NCI-H82 treated with DMSO at 0.1 percent for 48 hours (cell line): Measurements from ENCODE around the gene CNDP1.
"Not testable (repeated sequence)": the region's sequence is repeated elsewhere in the genome, so short reads cannot be mapped to it uniquely, and the experiment has no call there.

Source experiments
- DNase-seq: peaks from one replicate; lab custom pipeline; 2025; ENCODE audit not compliant: unreplicated experiment; lab: John Stamatoyannopoulos, UW

Gene CNDP1

DNA sequence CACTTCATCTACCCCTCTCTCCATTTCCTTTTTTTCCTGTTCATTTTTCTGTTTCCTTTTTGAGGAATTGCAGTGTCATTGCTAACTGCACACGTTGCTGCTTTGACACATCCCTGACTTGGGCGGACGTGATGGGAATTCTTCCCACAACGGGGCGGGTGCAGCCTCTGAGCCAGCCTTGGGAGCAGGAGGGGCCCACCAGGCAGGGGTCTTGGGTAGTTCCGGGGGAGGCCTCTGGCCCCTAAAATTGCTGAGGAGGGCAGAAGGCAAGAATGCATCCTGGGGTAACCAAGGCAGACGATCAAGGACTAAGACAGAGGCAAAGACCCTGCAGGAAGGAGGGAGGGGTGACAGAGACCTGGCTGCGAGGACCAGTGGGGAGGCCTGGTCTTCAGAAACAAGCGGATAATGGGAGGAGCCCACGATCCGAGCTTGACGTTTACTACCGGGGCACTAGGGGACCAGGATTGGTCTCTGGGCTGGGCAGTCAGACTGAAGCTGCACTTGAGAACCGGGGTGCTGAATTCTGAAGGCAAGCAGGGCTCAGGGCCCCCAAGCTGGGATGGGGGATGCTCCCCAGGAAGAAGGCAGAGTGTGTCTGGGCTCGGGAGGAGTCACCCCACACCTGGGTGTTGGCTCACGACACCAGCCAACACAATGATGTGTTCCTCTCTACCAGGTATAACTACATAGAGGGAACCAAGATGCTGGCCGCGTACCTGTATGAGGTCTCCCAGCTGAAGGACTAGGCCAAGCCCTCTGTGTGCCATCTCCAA, 14.8 kb upstream of the CNDP1 start:
- no peak for DNase-seq

DNA sequence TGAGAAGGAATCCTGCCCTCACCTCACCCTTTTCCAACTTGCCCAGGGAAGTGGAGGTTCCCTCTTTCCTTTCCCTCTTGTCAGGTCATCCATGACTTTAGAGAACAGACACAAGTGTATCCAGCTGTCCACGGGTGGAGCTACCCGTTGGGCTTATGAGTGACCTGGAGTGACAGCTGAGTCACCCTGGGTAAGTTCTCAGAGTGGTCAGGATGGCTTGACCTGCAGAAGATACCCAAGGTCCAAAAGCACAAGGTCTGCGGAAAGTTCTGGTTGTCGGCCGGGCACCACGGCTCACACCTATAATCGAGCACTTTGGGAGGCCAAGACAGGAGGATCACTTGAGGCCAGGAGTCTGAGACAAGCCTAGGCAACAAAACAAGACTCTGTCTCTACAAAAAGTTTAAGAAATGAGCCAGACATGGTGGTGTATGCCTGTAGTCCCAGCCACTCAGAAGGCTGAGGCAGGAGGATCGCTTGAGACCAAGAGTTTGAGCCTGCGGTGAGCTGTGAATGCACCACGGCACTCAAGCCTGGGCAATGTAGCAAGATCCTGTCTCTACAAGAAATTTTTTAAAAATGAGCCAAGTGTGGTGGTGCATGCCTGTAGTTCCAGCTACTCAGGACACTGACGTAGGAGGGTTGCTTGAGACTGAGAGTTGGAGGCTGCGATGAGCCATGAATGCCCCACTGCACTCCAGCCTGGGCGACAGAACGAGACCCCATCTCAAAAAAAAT, 14.0 kb upstream of the CNDP1 start:
- no peak for DNase-seq

DNA sequence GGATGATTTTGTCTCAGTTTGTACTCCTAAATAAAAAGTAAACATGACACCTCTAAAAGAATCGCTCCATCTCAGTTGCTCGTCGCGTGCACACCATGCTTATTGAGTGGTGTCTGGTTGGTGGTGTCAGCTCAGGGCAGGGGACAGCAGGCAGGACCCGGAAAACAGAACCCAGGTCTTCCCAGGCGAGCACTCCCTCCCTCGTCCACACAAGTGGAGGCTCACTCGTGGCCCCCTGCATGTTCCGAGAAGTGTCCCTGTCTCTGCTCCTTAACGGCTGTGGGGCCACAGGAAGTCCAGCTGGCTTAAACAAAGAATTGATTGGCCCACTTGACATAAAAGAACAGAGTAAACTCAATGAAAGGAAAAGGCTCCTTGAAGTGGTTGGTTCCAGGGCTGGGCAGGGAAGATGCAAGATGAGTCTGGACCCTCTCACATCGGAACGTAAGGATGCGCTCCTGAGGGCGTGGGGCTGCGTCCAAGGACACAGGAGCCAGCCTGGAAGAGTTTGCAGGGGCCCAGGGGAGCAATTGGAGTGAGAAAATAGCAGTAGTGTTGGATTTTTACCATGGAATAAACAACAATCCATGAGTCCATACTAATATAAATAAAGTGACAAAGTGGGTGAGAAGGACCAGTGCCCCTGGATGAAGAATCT, 13.1 kb upstream of the CNDP1 start:
- DNase-seq = no peak

DNA sequence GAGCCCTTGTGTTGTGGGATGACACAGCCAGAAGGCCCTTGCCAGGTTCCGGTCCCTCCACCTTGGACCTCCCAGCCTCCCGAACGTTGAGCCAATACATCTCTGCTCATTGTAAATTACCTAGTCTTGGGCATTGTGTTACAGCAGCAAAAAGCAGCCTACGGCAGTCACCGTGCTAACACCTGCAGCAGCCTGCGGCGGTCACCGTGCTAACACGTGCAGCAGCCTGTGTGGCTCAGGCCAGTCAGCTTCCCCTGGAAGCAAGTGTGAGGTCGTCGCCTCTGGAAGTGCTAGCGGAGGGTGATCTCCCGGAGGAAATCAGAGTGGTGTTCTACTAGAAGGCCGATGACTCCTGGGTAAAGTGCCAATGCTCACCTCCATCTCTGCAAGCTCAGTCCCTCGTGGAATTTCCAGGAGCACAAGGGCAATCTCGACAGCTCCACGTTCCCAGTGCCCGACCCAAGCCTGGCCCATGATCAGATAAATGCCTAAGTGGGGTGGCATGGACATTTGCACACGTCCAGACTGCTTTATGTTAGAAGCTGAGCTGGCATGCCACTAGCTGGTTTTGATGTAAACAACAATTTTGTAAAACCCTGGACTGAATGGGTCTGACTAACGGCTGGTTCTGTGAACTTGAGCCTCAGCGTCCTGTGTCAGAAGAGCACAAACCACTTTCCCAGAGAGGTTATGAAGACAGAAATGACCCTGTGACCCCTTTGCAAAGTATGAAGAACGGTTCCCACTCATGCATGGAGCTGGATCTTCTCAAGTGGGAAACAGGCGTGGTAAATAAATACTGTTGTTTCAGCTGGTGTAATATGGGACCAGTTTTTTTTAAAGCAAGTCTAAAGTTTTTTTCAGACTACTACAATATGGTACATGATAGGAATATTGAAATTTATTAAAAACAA, 11.4 kb upstream of the CNDP1 start:
- no peak for DNase-seq

DNA sequence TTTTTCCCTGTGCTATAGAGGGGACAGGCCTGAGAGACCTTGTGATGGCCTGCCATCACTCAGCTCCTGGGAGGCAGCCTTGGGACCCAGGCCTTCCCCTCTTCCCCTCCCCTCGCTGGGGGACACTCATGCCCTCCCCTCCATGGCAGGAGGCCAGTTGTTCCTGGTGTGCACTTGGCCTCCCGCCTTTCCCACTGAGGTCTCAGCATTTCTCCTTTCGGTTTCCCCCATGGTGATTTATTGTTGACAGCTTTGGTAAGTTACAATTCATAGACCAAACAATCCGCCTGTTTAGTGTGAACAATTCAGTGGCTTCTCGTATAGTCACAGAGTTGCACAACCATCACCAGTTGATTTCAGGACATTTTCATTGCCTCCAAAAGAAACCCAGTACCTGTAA, 10.2 kb upstream of the CNDP1 start:
- DNase-seq = no peak

DNA sequence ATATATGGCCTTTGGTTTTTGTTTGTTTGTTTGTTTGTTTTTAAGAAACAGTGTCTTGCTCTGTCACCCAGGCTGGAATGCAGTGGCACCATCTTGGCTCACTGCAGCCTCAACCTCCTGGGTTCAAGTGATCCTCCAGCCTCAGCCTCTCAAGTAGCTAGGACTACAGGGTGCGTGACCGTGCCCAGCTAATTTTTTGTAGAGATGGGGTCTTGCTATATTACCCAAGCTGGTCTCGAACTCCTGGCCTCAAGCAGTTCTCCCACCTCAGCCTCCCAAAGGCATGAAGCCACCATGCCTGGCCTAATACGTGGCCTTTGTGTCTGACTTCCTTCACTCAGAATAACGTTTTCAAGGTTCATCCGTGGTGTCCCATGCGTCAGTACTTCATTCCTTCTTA, 9.4 kb upstream of the CNDP1 start:
- DNase-seq = not testable (repeated sequence)

DNA sequence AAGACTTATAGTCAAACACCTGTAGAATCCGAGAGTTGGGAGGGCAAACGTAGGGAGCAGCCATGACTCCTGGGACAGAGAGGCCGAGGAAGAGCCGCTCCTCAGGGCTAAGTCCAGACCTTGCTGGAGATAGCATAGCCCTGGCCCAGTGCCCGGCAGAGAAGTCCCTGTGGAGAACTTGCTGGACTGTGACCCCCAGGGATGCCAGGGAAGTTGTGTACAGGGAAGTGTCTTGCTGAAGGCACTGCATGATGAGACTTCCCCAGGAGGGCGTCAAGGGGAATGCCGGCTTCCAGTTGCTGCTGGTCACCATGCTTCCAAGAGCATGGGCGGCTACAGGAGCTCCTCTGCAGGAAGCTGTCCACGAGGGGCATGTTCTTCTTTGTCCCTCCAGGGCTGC, 8.6 kb upstream of the CNDP1 start:
- no peak for DNase-seq

DNA sequence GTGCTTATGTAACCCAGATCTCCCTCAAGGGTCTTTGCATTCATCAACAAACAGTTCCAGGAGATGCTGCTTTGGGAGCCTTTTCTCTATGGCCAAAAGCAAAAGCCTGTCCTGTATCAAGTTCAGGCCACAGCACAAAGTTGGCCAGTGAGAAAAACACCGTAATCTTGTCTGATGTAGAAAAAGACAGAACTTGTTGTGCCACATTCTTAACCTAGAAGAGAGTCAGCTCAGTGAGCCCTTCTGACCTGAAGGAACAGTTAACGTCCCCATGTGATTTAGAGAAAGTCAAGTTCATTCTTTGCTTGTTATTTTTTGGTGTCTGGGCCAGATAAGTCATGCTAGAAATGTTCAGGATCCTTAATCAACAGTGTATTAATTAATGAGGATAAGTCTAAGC, 7.8 kb upstream of the CNDP1 start:
- DNase-seq = no peak

DNA sequence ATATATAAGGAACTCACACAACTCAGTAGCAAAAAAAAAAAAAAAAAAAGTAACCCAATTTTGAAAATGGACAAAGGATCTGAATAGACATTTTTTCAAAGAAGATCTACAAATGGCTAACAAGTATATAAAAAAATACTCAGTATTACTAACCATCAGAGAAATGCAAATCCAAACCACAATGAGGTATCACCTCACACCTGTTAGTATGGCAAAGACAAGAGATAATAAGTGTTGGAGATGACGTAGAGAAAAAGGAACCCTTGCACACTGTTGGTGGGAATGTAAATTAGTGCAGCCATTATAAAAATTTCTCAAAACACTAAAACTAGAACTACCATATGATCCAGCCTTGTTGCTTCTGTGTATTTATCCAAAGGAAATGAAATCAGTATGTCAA, 5.8 kb upstream of the CNDP1 start:
- DNase-seq = no peak

DNA sequence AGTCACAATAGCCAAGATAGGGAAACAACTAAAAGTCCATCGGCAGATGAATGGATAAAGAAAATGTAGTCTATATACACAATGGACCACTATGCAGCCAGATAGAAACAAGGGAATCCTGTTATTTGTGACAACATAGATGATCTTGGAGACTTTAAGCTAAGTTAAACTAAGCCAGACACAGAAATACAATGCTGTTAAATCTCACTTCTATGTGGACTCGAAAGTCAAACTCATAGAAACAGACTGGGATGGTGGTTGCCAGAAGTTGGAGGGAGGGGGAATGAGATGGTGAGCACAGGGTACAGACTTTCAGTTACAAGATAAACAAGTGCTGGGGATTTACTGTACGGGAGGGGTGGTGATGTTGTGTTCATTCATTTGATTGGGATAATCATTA, 5.4 kb upstream of the CNDP1 start:
- DNase-seq = no peak

DNA sequence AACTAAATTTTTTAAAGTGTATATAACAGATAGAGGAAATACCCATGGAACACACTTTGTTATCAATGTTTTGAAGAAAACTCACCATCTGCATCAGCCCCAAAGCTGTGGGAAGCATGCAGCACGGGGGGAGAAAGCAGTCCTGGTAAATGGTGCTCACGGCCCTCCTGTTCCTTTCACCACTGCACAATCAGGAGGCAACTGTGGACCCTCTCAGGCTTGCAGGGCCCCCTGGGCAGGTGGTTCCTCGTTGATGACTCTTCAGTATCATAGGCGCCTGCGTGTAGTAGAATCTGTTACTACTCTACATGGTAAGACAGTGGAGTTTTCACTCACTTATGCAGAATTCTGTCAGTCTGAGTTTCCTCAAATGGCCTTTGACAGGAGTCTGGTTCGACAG, 4.9 kb upstream of the CNDP1 start:
- no peak for DNase-seq

DNA sequence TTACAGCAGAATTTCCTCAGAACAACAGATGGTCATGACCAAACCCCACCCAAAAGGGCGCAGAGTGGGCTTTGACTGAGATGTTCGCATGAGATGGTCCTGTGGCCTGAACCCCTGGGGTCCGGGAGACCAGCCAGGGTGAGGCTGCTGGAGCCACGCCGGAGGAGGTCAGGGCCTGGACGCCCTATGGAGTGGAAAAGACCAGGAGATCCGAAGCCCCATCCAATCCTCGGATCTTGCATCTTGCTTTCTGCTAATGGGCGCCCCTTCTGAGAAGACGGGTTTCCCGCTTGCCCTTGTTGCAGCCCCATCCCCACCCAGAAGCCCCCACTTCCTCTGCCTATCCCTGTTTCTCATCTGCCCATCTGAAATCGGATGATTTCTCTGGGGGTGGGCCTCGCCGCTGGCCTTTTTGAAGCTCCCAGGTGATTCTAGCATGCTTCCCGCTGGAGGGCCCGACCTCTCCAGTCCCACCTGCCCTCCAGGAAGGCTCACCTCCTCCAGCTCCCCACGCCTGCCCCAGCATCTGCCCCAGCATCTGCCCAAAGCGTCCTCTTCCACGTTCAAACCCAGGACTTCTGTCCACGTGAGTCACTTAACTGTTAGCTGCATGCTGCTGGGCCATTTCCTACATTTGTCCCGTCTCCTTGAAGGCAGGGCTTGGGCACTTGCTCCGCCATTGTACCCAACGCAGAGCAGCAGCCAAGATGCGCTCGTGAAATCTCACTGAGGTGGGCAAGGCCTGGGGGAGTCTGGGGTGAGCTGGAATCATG, 4.3 kb upstream of the CNDP1 start:
- no peak for DNase-seq

DNA sequence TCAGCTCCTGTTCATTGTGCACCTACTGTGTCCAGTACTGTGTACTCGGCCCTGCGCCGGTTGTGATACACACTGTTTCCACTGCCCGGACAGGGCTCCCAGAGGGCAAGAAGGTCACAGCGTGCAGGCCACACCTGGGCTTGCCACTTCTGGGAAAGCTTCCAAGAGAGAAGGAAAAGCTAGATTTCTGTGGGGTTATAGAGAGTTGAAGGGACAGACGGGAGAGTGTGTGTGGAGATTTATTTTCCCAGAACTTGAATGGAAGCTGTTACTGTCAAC, 3.8 kb upstream of the CNDP1 start:
- DNase-seq = no peak

DNA sequence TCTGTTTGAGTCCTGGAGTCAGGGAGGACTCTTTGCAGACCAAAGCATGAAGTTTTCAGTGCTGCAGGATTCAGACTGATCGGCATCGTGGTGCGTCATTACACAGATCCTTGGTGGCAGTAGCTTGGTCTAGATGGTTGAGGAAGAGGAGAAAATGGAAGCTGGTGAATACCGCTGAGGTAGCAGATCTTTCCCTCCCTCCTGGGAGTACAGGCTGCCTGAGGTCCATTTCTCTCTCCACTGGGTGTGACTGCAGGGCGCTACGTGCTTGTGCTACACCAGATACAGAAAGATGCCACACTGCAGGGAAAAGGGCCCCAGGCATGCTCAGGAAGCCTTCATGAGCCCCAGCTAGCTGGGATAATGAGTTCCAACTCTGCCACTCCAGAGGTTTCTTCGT, 3.3 kb upstream of the CNDP1 start:
- DNase-seq = no peak

DNA sequence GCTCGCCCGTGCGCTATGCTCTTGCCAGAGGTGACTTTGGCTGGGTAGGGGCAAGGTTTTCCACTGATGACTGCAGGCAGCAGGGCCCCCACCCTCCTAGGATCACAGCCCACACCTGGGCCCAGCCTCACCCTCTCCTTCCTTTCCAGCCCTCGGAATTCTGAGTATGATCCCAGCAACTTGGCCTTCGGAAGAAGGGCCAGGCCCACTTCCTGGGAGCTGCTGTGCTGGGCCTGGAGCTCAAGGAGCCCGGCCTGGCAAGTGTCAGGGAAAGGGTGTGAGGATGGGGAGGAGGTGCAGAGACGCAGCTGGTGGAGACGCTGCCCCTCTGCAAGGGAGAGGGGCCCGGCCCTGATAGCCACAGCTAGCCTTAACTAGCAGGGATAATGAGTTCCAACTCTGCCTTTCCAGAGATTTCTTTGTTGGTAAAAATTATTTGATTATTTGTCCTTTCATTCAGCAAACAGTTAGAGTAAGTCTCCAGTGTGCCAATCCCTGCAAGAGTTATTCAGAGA, 1.7 kb upstream of the CNDP1 start:
- DNase-seq = no peak

DNA sequence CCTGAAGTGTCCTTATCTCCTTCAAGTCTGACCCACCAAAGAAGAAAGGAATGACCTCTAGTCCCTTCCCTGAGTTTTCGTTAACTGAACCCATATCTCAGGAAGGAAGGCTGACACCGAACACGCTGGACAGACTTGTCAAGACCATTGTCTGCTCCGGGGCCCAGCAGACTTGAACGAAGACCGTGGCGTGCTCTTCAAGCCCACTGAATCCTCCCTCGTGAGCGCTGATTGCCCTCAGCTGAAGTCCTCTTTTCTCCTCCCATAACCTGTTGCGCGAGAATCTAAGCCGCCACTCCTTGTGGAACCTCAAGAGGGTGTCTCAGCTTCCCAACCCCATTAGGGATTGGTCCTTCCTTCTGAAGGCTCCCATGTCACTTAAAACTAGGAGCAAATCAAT, 634 bp upstream of the CNDP1 start:
- no peak for DNase-seq

DNA sequence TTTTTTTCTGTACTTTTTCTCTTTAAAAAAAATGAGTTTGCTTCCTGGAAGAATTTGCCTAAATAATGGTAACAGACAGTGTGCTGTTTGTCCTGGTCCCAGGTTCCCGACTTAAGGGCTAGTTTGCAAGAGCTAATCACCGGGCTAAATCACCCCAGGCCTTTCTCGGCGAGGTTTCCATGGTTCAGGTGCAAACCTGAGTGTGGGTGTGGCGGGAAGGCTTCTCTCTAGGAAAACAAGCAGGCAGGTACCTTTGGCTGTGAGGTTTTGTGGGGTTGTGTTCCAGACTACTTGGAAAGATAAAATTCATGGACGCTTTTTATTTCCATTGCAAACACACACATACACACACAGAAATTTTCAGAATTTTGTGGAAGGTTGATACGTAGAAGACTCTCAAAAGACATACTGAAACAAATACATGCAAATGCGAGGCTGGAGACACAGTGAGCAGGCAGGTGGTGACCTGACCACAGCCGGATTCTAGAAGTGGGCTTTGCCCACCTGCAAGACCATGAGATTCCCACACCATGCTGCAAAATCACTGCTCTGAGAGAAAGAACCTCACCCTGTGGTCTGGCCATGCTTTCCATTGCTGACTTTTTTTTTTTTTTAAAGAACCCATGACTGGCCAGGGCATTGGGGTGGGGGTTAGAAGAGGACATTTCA, 815 bp downstream of the CNDP1 start:
- no peak for DNase-seq

DNA sequence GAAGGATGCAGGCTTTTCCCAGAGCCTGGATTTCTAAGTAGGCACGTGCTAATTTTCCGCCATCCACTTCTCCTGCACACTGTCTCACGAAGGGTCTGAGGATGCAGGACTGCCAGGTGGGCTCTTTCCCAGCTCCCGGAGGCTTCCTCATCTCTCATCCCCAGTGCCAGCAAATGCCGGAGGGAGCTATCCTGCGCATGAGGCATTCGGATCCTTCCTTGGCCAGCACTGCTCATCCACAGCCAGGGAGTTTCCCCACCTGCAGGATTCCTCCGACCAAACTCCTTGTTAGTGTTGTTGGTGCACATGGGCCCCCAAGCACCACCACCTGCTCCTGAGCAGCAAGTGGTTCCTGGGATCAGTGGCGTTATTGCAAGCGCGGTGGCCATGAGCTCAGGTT, 5.0 kb downstream of the CNDP1 start:
- DNase-seq = no peak

DNA sequence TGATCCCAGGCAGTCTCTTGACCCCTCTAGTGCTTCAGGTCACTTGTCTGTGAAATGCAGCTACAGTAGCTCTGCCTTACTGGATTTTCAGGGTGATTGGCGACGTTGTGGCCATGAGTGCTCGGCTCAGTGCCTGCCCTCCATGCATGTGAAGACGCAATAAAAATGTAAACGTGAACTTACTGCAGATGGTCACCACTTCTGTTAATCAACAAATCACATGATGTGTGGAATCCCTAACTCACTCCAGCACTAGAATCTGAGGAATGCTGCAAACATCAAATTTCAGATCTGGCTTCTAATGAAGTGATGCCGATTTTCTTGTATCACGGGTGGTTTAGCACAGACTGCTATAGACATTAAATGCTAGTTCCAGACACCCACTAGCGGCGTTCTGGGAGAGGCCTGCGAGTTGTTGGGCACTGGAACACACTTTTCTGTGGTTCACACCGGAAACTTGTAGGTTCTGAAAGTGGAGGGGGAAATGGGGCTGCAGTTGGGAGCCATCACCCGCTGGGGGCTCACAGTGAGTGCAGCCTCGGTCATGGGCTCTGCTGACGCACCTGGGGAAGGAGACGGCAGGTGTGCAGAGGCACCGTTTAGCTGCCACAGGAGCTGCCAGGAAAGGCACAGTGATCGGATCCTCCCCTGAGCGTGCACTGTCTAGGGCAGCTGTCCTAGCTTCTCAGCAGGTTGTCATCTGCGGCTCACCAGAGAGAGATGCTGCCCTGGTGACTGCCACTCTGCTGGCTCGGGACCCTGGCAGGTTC, 6.5 kb downstream of the CNDP1 start:
- DNase-seq = no peak
